ENCODE data around the gene FBXO24. TPM values are rescaled to one million over a fixed set of nuclear protein-coding genes. Genes with fewer than 3 reads are reported as not detected.
"Not testable (repeated sequence)": the region's sequence is repeated elsewhere in the genome, so short reads cannot be mapped to it uniquely, and the experiment has no call there.

Gene FBXO24
- total and polyA plus RNA-seq, 9 of the 15 experiments (the other 6 are each of a cell fraction or from before 2014, with no cell fraction given), result 0.17 to 0.95 (median 0.50) TPM

DNA sequence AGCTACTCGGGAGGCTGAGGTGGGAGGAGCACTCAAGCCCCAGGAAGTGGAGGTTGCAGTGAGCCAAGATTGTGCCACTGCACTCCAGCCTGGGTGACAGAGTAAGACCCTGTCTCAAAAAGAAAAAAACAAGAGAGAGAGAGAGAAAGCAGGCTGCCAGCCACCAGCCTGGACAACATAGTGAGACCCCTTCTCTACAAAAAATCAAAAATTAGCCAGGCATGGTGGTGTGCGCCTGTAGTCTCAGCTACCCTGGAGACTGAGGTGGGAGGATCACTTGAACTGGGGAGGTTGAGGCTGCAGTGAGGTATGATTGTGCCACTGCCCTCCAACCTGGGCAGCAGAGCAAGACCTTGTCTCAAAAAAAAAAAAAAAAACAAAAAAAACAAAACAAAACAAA, 49.4 kb upstream of the FBXO24 start:
- CTCF ChIA-PET (ENCODE audit: low intra/inter-chr PET ratio); ATAC-seq; POLR2A ChIA-PET; H3K9ac ChIP-seq (ENCODE audit: insufficient read depth in 1 of 2, low read depth in 2 of 2, low read length in 2 of 2); BruUV-seq (replicated peaks); H3K27ac ChIP-seq (ENCODE audit: extremely low read depth, low read depth, low read length); H3K4me3 ChIP-seq; H3K4me2 ChIP-seq (ENCODE audit: insufficient read depth, low read length); H2AFZ ChIP-seq (ENCODE audit: low read depth, low read length); DNase-seq (ENCODE audit: extremely low read depth in 1 of 4, low spot score in 3 of 4); H3K9me3 ChIP-seq (replicated peaks; ENCODE audit: control insufficient read depth, insufficient read depth, low read depth, low read length); H4K20me1 ChIP-seq (replicated peaks; ENCODE audit: control insufficient read depth, insufficient read depth, low read length); in situ Hi-C loops (cut with MboI); H3K36me3 ChIP-seq (ENCODE audit: control insufficient read depth, insufficient read depth, low read length); H3K9me1 ChIP-seq (ENCODE audit: control insufficient read depth, insufficient read depth, low read length); FAIRE-seq; H3K27me3 ChIP-seq (ENCODE audit: control insufficient read depth in 2 of 2, insufficient read depth in 2 of 2, low read length in 2 of 2): not testable (repeated sequence)
- intact Hi-C loops (cut with micrococcal nuclease), result loop anchor here (5.0 kb wide), 1 partner anchor 34 kb away; no protein-coding TSS in a partner anchor
- peaks cover 20% of the 10 kb centered on the region for H3K79me2 ChIP-seq (ENCODE audit: control insufficient read depth, insufficient read depth, low read length)
- peaks cover 38 to 46% of the 10 kb centered on the region in 2 experiments; a peak in 4 of 5 replicates for H3K4me1 ChIP-seq (replicated peaks in 1 of 2; ENCODE audit: control insufficient read depth in 2 of 2, insufficient read depth in 2 of 2, low read length in 2 of 2)
- WGBS (ENCODE audit: insufficient coverage, low coverage, missing lambda C conversion rate), result 95% methylated on average over 2 of the region's 2 CpGs
- 0 out of 2 replicates have a peak, but pooled peaks have one; percentile 43 for TF ChIP-seq HLTF (IDR thresholded peaks at IDR 0.05)
- peak; percentile 53; the same call in 1 of the 2 replicates for TF ChIP-seq BCOR (IDR thresholded peaks at IDR 0.05)
- 0 out of 4 replicates have a peak, but pooled peaks of 1 of the 2 experiments have one; percentile 2 for TF ChIP-seq KDM1A (IDR thresholded peaks at IDR 0.05)
- peak; percentile 95 for TF ChIP-seq ZNF121 (CRISPR knock-in tag; conservative IDR thresholded peaks at IDR 0.05)

- ChIA-PET CTCF (ENCODE audit: low intra/inter-chr PET ratio) (no interaction called here), POLR2A (interaction anchor here (0.9 to 1.7 kb wide), 7 partner anchors 10 to 123 kb away, joined by 3 to 6 read pairs (median 4); partner anchors contain the start of genes FBXO24, LRCH4 and MOSPD3)
- H3K27me3 ChIP-seq (ENCODE audit: control insufficient read depth in 2 of 2, insufficient read depth in 2 of 2, low read length in 2 of 2), result no peaks in the 10 kb centered on the region
- peak in 1 of 4 experiments; percentile 68 for DNase-seq (ENCODE audit: extremely low read depth in 1 of 4, low spot score in 3 of 4)
- H3K27ac ChIP-seq (ENCODE audit: extremely low read depth, low read depth, low read length), result peak overlapping the region; percentile 84
- no peaks in the 10 kb centered on the region for H3K9me3 ChIP-seq (replicated peaks; ENCODE audit: control insufficient read depth, insufficient read depth, low read depth, low read length)
- TSS peak; percentile 98 for BruUV-seq (replicated peaks)
- WGBS (ENCODE audit: insufficient coverage, low coverage, missing lambda C conversion rate), result 10% methylated on average over 8 of the region's 8 CpGs
- H3K9me1 ChIP-seq (ENCODE audit: control insufficient read depth, insufficient read depth, low read length), result no peaks in the 10 kb centered on the region
- H3K9ac ChIP-seq (ENCODE audit: insufficient read depth in 1 of 2, low read depth in 2 of 2, low read length in 2 of 2), result peak overlapping the region; percentile 80 to 82; a peak in 3 of 4 replicates
- H2AFZ ChIP-seq (ENCODE audit: low read depth, low read length), result peak overlapping the region; percentile 91
- H3K36me3 ChIP-seq (ENCODE audit: control insufficient read depth, insufficient read depth, low read length), result no peaks in the 10 kb centered on the region; the same call in 2 of the 3 replicates
- FAIRE-seq, result no peak
- H4K20me1 ChIP-seq (replicated peaks; ENCODE audit: control insufficient read depth, insufficient read depth, low read length), result no peaks in the 10 kb centered on the region; the same call in 1 of the 2 replicates
- no peak for ATAC-seq
- in situ Hi-C loops (cut with MboI), result no loop called here
- H3K79me2 ChIP-seq (ENCODE audit: control insufficient read depth, insufficient read depth, low read length), result peaks cover 29% of the 10 kb centered on the region
- H3K4me3 ChIP-seq, result peak overlapping the region; percentile 33
- intact Hi-C loops (cut with micrococcal nuclease), result loop anchor here (2.0 to 5.0 kb wide), 2 partner anchors 28 to 36 kb away; no protein-coding TSS in a partner anchor
- peaks cover 39 to 42% of the 10 kb centered on the region in 2 experiments for H3K4me1 ChIP-seq (replicated peaks in 1 of 2; ENCODE audit: control insufficient read depth in 2 of 2, insufficient read depth in 2 of 2, low read length in 2 of 2)
- H3K4me2 ChIP-seq (ENCODE audit: insufficient read depth, low read length), result peak overlapping the region; percentile 93
- TF ChIP-seq ZNF395 (CRISPR knock-in tag; IDR thresholded peaks at IDR 0.05) (0 out of 2 replicates have a peak, but pooled peaks have one; percentile 3), SMARCA4 (IDR thresholded peaks at IDR 0.05) (peak; percentile 48; the same call in 1 of the 2 replicates), TEAD1 (CRISPR knock-in tag; IDR thresholded peaks at IDR 0.05) (peak in 1 of 2 experiments; percentile 46; a peak in 1 of 4 replicates)
- TF ChIP-seq, protein P1, sequence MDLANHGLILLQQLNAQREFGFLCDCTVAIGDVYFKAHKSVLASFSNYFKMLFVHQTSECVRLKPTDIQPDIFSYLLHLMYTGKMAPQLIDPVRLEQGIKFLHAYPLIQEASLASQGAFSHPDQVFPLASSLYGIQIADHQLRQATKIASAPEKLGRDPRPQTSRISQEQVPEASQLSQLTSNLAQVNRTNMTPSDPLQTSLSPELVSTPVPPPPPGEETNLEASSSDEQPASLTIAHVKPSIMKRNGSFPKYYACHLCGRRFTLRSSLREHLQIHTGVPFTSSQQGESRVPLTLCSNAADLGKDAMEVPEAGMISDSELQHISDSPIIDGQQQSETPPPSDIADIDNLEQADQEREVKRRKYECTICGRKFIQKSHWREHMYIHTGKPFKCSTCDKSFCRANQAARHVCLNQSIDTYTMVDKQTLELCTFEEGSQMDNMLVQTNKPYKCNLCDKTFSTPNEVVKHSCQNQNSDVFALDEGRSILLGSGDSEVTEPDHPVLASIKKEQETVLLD (IDR thresholded peaks at IDR 0.05), result no peak
- TF ChIP-seq, protein P2, sequence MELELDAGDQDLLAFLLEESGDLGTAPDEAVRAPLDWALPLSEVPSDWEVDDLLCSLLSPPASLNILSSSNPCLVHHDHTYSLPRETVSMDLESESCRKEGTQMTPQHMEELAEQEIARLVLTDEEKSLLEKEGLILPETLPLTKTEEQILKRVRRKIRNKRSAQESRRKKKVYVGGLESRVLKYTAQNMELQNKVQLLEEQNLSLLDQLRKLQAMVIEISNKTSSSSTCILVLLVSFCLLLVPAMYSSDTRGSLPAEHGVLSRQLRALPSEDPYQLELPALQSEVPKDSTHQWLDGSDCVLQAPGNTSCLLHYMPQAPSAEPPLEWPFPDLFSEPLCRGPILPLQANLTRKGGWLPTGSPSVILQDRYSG (tag; conservative IDR thresholded peaks at IDR 0.05; ENCODE audit: low read depth), result 0 out of 2 replicates have a peak, but pooled peaks have one; percentile 68
These were observed 47.8 kb upstream of the FBXO24 start for GRCh38 chr7:100538348-100538653.
